Umbilical cord (tissue), 2 donors: ENCODE measurements around the gene RAG2. TPM values are rescaled to one million over a fixed set of nuclear protein-coding genes. Genes with fewer than 3 reads are reported as not detected.

Source experiments
- DNase-seq: peaks from one replicate; pipeline ENCODE4 v3.0.0-alpha.2; 2015; ENCODE audit warnings: low spot score
- total RNA-seq: library from RNA; depleted of rRNA; stranded (reverse); fragments of >200 nt; gene quantifications from one replicate; pipeline ENCODE4 v1.2.3, GENCODE V29; 2014; ENCODE audit warnings: low replicate concordance; ENCODE audit not compliant: insufficient read depth

Gene RAG2
- total RNA-seq = 0.72 TPM

DNA sequence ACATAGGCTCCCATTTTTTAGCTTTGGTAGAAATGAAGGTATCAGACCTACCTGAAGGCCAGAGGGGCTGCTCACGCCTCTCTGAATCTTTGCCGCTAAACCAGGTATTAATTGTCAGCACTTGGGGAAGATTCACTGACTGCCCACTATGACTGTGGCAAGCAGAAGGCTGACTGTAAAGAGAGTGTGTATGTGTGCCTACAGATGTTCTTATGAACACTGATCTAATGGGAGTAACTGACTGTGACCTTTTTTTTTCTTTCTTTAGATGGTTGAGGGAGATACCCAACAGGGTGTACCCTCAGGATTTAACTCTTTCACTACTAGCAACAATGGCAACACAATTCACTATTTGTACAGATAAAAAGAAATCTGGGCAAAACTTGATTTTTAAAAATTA, at the start of gene RAG2:
TSS of gene RAG2 (minus strand) at position 186 of the 400 bp plus-strand sequence. CDS start 4,068 bp downstream, outside the sequence.
- DNase-seq = no peak

DNA sequence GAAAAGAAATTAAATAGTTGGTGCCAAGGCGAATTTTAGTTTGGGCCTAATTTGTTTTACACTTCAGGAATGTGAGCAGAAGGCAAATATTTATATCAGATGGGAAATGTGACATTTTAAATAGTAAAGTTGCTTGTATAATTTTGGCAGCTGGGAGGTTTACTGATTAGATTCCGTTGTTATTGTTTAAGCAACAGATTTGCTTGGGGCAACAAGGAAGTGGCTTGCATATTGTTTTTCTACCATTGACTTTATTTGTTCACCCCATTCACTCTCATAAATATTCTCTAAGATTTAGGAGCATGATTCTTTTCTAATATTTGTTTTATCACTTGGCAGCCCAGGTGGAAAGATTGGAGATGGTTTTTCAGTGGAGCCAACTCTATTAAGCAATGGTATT, 40.5 kb upstream of the RAG2 start:
- no peak for DNase-seq

- no peak for DNase-seq
These were observed 37.2 kb upstream of the RAG2 start for GRCh38 chr11:36635066-36635862.

- no peak for DNase-seq
These were observed 33.7 kb upstream of the RAG2 start for GRCh38 chr11:36631774-36632173.

GRCh38 chr11:36628765-36629244, 30.8 kb upstream of the RAG2 start:
- peak; percentile 20 for DNase-seq

DNA sequence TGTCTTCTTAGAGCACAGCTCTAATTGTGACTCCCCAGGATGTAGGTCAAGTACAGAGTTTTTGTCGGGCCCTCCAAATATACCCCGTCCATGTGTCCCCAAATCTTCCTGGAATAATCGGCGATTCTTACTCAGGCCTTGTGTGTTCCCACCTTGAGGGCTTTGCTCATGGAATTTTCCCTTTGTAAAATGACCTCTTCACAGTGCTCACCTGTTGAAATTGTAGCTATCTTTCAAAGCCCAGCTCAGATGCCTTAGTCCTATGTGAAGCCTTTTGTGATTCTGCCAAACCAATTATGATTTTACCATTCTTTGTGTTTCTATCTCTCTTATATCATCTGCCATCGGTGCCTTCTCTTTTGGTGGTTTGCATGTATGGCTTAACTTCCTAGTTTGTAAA, 30.1 kb upstream of the RAG2 start:
- DNase-seq = no peak

GRCh38 chr11:36627471-36627870, 29.4 kb upstream of the RAG2 start:
- no peak for DNase-seq

- DNase-seq = no peak
These were observed 29.0 kb upstream of the RAG2 start for GRCh38 chr11:36627006-36627405.

DNA sequence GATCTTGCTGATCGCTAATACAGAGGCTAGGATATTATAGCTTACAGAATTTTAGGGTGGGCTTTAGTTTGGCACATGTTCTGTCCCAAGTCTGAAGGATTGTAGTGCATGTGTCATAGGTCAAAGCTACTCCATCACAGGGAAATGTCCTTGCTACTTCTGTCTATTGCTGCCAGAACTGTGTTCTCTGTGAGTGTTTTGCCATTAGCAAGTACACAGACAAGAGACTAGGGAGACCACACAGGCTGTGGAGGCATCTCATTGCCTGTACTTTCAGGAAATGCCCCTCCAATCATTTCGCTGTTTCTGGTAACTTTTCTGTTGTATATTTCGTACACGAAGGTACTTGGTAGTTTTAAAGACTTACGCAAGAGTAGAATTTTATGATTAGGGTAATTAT, 25.5 kb upstream of the RAG2 start:
- DNase-seq = no peak

DNA sequence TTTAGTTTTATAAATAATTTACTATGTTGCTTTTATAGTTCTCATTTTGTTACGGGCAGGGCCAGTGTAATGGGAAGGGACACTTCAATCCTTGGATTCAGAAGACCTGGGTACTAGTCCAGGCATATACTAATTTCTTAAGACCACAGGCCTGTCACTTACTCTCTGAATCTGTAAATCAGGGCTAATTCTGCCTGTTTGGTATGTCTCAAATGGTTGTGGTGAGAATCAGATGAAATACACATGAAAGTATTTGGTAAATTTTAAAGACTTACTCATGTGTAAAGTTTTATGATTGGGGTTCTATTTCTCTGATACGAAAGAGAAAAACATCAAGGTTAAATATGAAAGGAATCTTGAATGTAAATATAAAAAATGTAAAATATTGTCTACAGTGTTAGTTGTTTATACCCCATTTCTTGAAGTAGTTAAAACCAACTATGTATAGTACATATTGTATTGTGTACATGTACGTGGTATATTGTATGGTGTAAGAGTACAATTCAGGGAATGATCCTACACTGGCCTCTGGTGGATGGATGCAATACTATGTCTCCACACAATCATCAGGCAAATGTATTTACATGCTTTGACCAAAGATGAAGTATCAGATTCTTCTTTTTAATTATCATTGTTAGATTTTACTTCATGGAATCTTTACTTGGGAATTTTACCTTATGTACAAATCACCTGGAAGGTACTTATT, 24.5 kb upstream of the RAG2 start:
- peak; percentile 65 for DNase-seq

DNA sequence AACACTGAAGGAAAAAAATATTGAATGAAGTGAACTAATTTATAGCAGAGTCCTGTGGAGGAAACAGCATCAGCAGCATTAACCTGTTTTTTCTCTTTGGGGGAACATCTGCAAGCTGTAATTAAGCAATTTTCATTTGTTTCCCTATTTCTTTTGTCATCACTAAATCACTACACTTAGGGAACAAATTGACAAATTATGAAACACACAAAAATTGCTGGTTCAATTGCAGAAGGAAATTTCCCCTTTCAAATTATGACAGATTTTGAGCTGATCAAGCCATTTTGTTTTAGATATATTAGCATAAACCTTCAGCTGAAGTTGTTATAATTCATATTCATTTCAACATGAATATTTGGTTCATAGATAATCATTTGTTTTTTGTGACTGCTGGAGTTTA, 22.2 kb upstream of the RAG2 start:
- no peak for DNase-seq

DNA sequence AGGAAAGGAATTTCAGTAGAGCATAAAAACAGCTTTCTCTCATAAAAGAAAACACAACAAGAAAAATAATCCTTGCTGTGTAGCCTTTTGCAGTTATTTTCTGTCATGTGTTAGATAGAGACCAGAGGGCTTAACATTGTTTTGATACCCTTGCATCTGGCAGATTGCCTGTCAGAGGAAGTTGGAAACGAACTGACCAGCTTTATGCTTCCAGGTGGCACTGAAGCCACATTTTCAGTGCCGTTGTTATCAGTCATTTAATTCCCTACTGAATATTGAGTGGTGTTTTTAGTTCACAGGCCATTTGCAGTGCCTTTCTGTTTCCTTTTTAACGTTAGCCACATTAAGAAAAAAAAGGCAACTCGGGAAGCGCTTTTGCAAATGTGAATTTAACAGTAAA, 21.5 kb upstream of the RAG2 start:
- DNase-seq = peak; percentile 35

DNA sequence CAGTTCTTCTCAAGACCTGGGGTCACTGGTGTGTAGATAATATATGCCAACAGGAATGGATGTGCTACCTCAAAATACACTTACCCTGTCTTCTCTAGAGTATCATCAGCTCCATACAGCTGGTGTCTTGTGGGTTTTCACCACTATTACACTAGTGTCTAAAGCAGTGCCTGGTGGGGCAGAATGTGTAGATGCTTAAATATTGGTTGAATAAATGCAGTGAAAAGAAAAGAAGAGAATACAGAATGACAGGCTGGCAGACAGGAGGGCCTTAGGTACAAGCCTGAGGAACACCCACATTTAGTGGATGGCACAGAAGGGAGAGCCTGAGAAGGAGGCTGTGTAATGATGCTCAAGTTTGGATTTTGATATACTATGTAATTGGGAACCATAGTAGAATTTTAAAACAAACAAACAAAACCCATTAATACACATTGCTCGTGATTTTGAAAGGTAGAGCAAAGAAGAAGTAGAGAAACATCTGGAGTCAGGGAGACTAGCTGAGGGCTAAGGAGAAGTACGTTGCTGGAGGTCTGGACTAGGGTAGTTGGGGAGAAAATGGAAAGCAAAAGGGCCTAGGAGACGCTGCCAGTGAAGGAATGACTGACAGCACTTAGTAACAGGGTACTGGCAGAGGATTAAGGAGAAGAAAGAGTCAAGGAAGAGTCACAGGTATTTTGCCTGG, 20.5 kb upstream of the RAG2 start:
- no peak for DNase-seq

GRCh38 chr11:36617543-36618362, 19.7 kb upstream of the RAG2 start:
- DNase-seq = no peak

- DNase-seq = no peak
These were observed 17.8 kb upstream of the RAG2 start for GRCh38 chr11:36615826-36616225.

DNA sequence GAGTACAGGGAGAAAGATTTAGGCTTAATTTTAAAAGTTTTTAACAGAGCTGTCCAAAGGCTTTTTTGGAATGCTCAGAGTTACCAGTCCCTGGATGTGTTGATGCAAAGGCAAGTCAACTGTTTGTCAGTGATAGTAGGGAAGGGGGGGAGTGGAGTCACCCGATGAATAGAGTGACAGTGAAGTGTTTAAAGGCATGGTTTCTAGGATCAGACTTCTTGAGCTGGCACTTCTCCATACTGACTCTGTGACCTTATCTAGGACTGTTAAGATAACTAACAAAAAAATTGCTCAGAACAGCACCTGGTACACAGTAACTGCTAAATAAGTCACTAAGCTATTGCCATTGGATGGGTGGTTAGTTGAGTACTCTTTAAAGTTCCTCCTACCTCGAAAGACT, 11.3 kb upstream of the RAG2 start:
- DNase-seq = no peak

GRCh38 chr11:36608491-36609199, 10.6 kb upstream of the RAG2 start:
- no peak for DNase-seq

GRCh38 chr11:36605221-36606216, 7.5 kb upstream of the RAG2 start:
- DNase-seq = no peak

DNA sequence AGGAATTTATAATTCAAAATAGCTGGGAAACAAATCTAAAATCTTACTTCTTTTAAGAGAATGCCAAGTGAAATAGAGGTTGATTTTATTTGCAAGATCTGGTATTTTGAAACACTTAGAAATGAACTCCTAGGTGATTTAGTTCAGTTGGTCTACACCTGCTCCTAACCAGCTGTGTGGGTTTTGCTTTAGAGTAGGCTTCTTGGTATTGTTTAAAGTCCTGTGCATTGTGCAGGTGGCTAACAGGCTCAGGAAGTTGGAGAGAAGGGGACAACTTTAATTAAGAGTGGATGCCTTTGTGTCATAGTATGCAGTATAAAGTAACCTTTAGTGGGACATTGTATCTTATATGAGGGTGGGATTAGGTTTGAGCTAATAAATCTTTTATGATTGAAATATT, 4.1 kb upstream of the RAG2 start:
- DNase-seq = no peak

- DNase-seq = no peak
These were observed 3.1 kb upstream of the RAG2 start for GRCh38 chr11:36601155-36601554.
